Mammary epithelial cell (primary cell): Measurements from ENCODE around the gene ZNF182.

Experiments used
- EZH2 ChIP-seq: IDR thresholded peaks from 2 replicates; pipeline ENCODE4 v1.6.1; 2012; ENCODE audit warnings: low read length, inconsistent platforms, borderline replicate concordance
- TF ChIP-seq, protein P1 (sequence below), 2 donors: IDR thresholded peaks in 1 of 2; conservative IDR thresholded peaks in 1 of 2; 2 replicates each; pipeline ENCODE4 v1.5.1; 2011 to 2012; ENCODE audit warnings: inconsistent platforms in 2 of 2, low read length in 2 of 2, mild to moderate bottlenecking in 2 of 2, control low read depth in 1 of 2, low read depth in 1 of 2; ENCODE audit not compliant: insufficient read depth in 1 of 2; ENCODE audit errors: extremely low read depth in 1 of 2

- TF ChIP-seq, protein P1, sequence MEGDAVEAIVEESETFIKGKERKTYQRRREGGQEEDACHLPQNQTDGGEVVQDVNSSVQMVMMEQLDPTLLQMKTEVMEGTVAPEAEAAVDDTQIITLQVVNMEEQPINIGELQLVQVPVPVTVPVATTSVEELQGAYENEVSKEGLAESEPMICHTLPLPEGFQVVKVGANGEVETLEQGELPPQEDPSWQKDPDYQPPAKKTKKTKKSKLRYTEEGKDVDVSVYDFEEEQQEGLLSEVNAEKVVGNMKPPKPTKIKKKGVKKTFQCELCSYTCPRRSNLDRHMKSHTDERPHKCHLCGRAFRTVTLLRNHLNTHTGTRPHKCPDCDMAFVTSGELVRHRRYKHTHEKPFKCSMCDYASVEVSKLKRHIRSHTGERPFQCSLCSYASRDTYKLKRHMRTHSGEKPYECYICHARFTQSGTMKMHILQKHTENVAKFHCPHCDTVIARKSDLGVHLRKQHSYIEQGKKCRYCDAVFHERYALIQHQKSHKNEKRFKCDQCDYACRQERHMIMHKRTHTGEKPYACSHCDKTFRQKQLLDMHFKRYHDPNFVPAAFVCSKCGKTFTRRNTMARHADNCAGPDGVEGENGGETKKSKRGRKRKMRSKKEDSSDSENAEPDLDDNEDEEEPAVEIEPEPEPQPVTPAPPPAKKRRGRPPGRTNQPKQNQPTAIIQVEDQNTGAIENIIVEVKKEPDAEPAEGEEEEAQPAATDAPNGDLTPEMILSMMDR (conservative IDR thresholded peaks at IDR 0.05 in 1 of 2, IDR thresholded peaks at IDR 0.05 in 1 of 2; ENCODE audit: extremely low read depth in 1 of 2, insufficient read depth in 1 of 2, low read depth in 1 of 2, low read length in 2 of 2) = no peak
- no peak for TF ChIP-seq EZH2
Measured at GRCh38 chrX:48030237-48030636, 26.4 kb upstream of the ZNF182 start.
